HEK293 (cell line): ENCODE results near the gene MRPL9.

Experiments
- CTCF ChIA-PET: fragments of 350-600 bp; formaldehyde crosslinking; extraction: SDS; loops from one replicate; lab custom pipeline; 2021; ENCODE audit warnings: antibody characterized with exemption; lab: Yijun Ruan, JAX
- POLR2A ChIA-PET: fragments of 300-600 bp; formaldehyde crosslinking; extraction: SDS; loops from one replicate; lab custom pipeline; 2020; ENCODE audit warnings: antibody characterized with exemption, inconsistent platforms; lab: Yijun Ruan, JAX
- H3K27ac ChIP-seq: fragments of 200-500 bp; sonication (Bioruptor generic); 2 replicates; pipeline ENCODE4 v1.5.1; 2014; ENCODE audit warnings: low read depth, low read length, control low read depth, inconsistent platforms; ENCODE audit errors: extremely low read depth
- H3K36me3 ChIP-seq, 2 experiments: fragments of 200-500 bp in 1 of 2; sonication (Bioruptor generic) in 1 of 2; 1 replicate in 1 of 2; 2 replicates in 1 of 2; pipeline ENCODE4 v1.5.1; 2014 to 2017; ENCODE audit warnings: inconsistent platforms in 2 of 2, low read length in 2 of 2; ENCODE audit not compliant: control insufficient read depth in 2 of 2, insufficient read depth in 1 of 2
- H3K4me1 ChIP-seq: fragments of 200-500 bp; sonication (Bioruptor generic); 2 replicates; pipeline ENCODE4 v1.5.1; 2014; ENCODE audit warnings: mild to moderate bottlenecking, low read length, inconsistent platforms; ENCODE audit not compliant: control insufficient read depth, insufficient read depth
- H3K4me3 ChIP-seq: 2 replicates; pipeline ENCODE4 v1.5.1; 2011; ENCODE audit warnings: low read depth, mild to moderate bottlenecking, control low read depth, low read length, moderate library complexity
- H3K9me3 ChIP-seq: fragments of 200-500 bp; sonication (Bioruptor generic); 2 replicates; pipeline ENCODE4 v1.5.1; 2014; ENCODE audit warnings: low read depth, low read length, inconsistent platforms; ENCODE audit not compliant: control insufficient read depth, insufficient read depth
- KLF8 ChIP-seq: fragments of 450-650 bp; formaldehyde crosslinking; IDR thresholded peaks from 2 replicates; pipeline ENCODE4 v1.5.1; 2016; ENCODE audit warnings: missing biosample characterization, missing genetic modification characterization
- OVOL3 ChIP-seq: fragments of 450-650 bp; formaldehyde crosslinking; IDR thresholded peaks from 2 replicates; pipeline ENCODE4 v1.5.1; 2016; ENCODE audit warnings: missing biosample characterization, missing genetic modification characterization
- PBX3 ChIP-seq: sonication (generic); formaldehyde crosslinking; IDR thresholded peaks from 2 replicates; pipeline ENCODE4 v1.8.1; 2022; ENCODE audit warnings: mild to moderate bottlenecking, moderate library complexity, missing genetic modification reagents
- PRDM2 ChIP-seq: fragments of 450-650 bp; formaldehyde crosslinking; IDR thresholded peaks from 2 replicates; pipeline ENCODE4 v1.5.1; 2016; ENCODE audit warnings: missing biosample characterization, missing genetic modification characterization, borderline replicate concordance
- SP2 ChIP-seq: fragments of 450-650 bp; formaldehyde crosslinking; IDR thresholded peaks from 2 replicates; pipeline ENCODE4 v1.5.1; 2016; ENCODE audit warnings: missing biosample characterization, missing genetic modification characterization
- YY2 ChIP-seq: fragments of 450-650 bp; formaldehyde crosslinking; IDR thresholded peaks from 2 replicates; pipeline ENCODE4 v1.5.1; 2016; ENCODE audit warnings: missing biosample characterization, missing genetic modification characterization
- ZBTB10 ChIP-seq: fragments of 450-650 bp; formaldehyde crosslinking; IDR thresholded peaks from 2 replicates; pipeline ENCODE4 v1.5.1; 2016; ENCODE audit warnings: missing biosample characterization, missing genetic modification characterization
- ZBTB49 ChIP-seq: fragments of 450-650 bp; formaldehyde crosslinking; IDR thresholded peaks from 2 replicates; pipeline ENCODE4 v1.5.1; 2016; ENCODE audit warnings: missing biosample characterization, missing genetic modification characterization, low read depth
- ZBTB8A ChIP-seq: fragments of 450-650 bp; formaldehyde crosslinking; IDR thresholded peaks from 2 replicates; pipeline ENCODE4 v1.5.1; 2016; ENCODE audit warnings: missing biosample characterization, missing genetic modification characterization
- ZFP3 ChIP-seq: fragments of 450-650 bp; formaldehyde crosslinking; IDR thresholded peaks from 2 replicates; pipeline ENCODE4 v1.5.1; 2016; ENCODE audit warnings: low read depth, missing biosample characterization, missing genetic modification characterization
- ZNF121 ChIP-seq: fragments of 450-650 bp; formaldehyde crosslinking; IDR thresholded peaks from 2 replicates; pipeline ENCODE4 v1.5.1; 2016; ENCODE audit warnings: missing biosample characterization, missing genetic modification characterization
- ZNF138 ChIP-seq: fragments of 450-650 bp; formaldehyde crosslinking; IDR thresholded peaks from 2 replicates; pipeline ENCODE4 v1.5.1; 2016; ENCODE audit warnings: missing biosample characterization, missing genetic modification characterization, borderline replicate concordance
- ZNF184 ChIP-seq: fragments of 450-650 bp; IDR thresholded peaks from 2 replicates; pipeline ENCODE4 v1.5.1; 2018; ENCODE audit warnings: missing biosample characterization, mild to moderate bottlenecking, missing genetic modification characterization
- ZNF350 ChIP-seq: fragments of 450-650 bp; formaldehyde crosslinking; IDR thresholded peaks from 2 replicates; pipeline ENCODE4 v1.5.0; 2017; ENCODE audit warnings: missing biosample characterization, mild to moderate bottlenecking, missing genetic modification characterization
- ZNF362 ChIP-seq: fragments of 450-650 bp; formaldehyde crosslinking; IDR thresholded peaks from 2 replicates; pipeline ENCODE4 v1.5.1; 2016; ENCODE audit warnings: missing biosample characterization, missing genetic modification characterization
- ZNF600 ChIP-seq: fragments of 450-650 bp; formaldehyde crosslinking; IDR thresholded peaks from 2 replicates; pipeline ENCODE4 v1.5.1; 2016; ENCODE audit warnings: missing biosample characterization, missing genetic modification characterization
- ZNF624 ChIP-seq: fragments of 450-650 bp; formaldehyde crosslinking; IDR thresholded peaks from 2 replicates; pipeline ENCODE4 v1.5.1; 2017; ENCODE audit warnings: missing biosample characterization, missing genetic modification characterization
- ZNF76 ChIP-seq: fragments of 450-650 bp; formaldehyde crosslinking; IDR thresholded peaks from 2 replicates; pipeline ENCODE4; 2016; ENCODE audit warnings: low read depth, missing biosample characterization, missing genetic modification characterization, borderline replicate concordance
- ZNF768 ChIP-seq: fragments of 450-650 bp; formaldehyde crosslinking; IDR thresholded peaks from 2 replicates; pipeline ENCODE4 v1.5.1; 2018; ENCODE audit warnings: missing biosample characterization, mild to moderate bottlenecking, missing genetic modification characterization
- ZNF830 ChIP-seq: fragments of 450-650 bp; IDR thresholded peaks from 2 replicates; pipeline ENCODE4 v1.5.0; 2018; ENCODE audit warnings: missing biosample characterization, missing genetic modification characterization, low read depth, mild to moderate bottlenecking, moderate library complexity

The MRPL9 gene

GRCh38 chr1:151787689-151788088 lies 24.4 kb upstream of the MRPL9 start:
- POLR2A ChIA-PET = interaction anchor here (0.6 kb wide), 1 partner anchor 103 kb away, joined by 3 read pairs; no protein-coding TSS in a partner anchor
- H3K4me3 ChIP-seq = no peak overlapping the region
- H3K4me1 ChIP-seq = no peaks in the 10 kb centered on the region
- H3K9me3 ChIP-seq = no peaks in the 10 kb centered on the region
- CTCF ChIA-PET = interaction anchor here (0.7 to 2.3 kb wide), 2 partner anchors 11 to 48 kb away, joined by 4 to 7 read pairs; no protein-coding TSS in a partner anchor
- peak; percentile 91 for TF ChIP-seq ZNF362 (tag by site-specific recombination)
- TF ChIP-seq KLF8 (tag by site-specific recombination) = no peak
- TF ChIP-seq ZNF768 (tag by site-specific recombination) = no peak
- H3K36me3 ChIP-seq = no peaks in the 10 kb centered on the region
- no peak overlapping the region for H3K27ac ChIP-seq

GRCh38 chr1:151783796-151784195 lies 20.5 kb upstream of the MRPL9 start:
- no peak overlapping the region for H3K27ac ChIP-seq
- peaks cover 9 to 18% of the 10 kb centered on the region in 2 experiments for H3K36me3 ChIP-seq
- H3K9me3 ChIP-seq = no peaks in the 10 kb centered on the region
- ChIA-PET POLR2A (no interaction called here), CTCF (interaction anchor here (0.7 kb wide), 1 partner anchor 483 kb away, joined by 4 read pairs; no protein-coding TSS in a partner anchor)
- H3K4me3 ChIP-seq = no peak overlapping the region
- H3K4me1 ChIP-seq = no peaks in the 10 kb centered on the region
- no peak for TF ChIP-seq ZBTB8A (tag by site-specific recombination)
- TF ChIP-seq PRDM2 (tag by site-specific recombination) = no peak
- no peak for TF ChIP-seq SP2
- TF ChIP-seq ZNF76 (tag by site-specific recombination) = no peak
- TF ChIP-seq ZNF830 (tag by site-specific recombination) = no peak
- TF ChIP-seq OVOL3 (tag by site-specific recombination) = no peak
- no peak for TF ChIP-seq YY2 (tag by site-specific recombination)
- no peak for TF ChIP-seq ZNF184 (tag by site-specific recombination)
- no peak for TF ChIP-seq ZNF600
- TF ChIP-seq PBX3 (CRISPR knock-in tag) = no peak
- no peak for TF ChIP-seq ZNF350 (tag by site-specific recombination)
- TF ChIP-seq ZBTB10 (tag by site-specific recombination) = no peak
- no peak for TF ChIP-seq ZFP3 (tag by site-specific recombination)
- no peak for TF ChIP-seq ZNF138
- TF ChIP-seq ZNF121 = no peak
- TF ChIP-seq ZNF624 (tag by site-specific recombination) = no peak
- TF ChIP-seq ZBTB49 (tag by site-specific recombination) = no peak
